Amniotic stem cell (primary cell): Measurements from ENCODE around the gene MDM4.
"Not testable (repeated sequence)": the region's sequence is repeated elsewhere in the genome, so short reads cannot be mapped to it uniquely, and the experiment has no call there.

ENCODE experiments used
- DNase-seq: peaks from one replicate; lab custom pipeline; 2025; lab: John Stamatoyannopoulos, UW

The MDM4 gene

GRCh38 chr1:204516180-204516879 is at the start of gene MDM4:
MDM4 (plus strand) TSS chr1:204516406; CDS start chr1:204525519, 9,113 bp downstream.
- peak; percentile 86 for DNase-seq

GRCh38 chr1:204466416-204467405 is 49.5 kb upstream of the MDM4 start:
- DNase-seq: no peak

DNA sequence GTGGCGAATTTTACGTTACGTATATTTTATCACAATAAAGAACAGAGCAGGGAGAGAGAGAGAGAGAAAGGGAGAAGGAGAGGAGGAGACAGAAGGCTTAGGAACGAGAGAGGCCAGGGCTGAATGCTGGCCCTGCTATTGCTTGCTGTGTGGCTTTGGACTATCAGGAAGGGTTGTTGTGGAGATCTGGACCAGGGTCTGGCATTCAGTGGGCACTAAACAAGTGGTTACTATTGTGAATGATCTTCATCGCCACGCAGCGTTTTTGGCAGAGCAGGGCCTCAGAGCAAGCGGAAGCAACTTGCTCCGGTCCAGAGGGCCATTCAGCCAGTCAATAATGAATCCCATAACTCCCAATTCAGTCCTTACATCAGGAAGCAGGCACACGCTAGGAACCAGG is 48.0 kb upstream of the MDM4 start:
- no peak for DNase-seq

- no peak for DNase-seq
These were observed 47.4 kb upstream of the MDM4 start for GRCh38 chr1:204468766-204469302.

GRCh38 chr1:204469304-204469703 is 46.9 kb upstream of the MDM4 start:
- no peak for DNase-seq

GRCh38 chr1:204471687-204472086 is 44.5 kb upstream of the MDM4 start:
- DNase-seq: no peak

- no peak for DNase-seq
These were observed 43.5 kb upstream of the MDM4 start for GRCh38 chr1:204472660-204473059.

GRCh38 chr1:204473400-204473965 is 42.7 kb upstream of the MDM4 start:
- DNase-seq: no peak

DNA sequence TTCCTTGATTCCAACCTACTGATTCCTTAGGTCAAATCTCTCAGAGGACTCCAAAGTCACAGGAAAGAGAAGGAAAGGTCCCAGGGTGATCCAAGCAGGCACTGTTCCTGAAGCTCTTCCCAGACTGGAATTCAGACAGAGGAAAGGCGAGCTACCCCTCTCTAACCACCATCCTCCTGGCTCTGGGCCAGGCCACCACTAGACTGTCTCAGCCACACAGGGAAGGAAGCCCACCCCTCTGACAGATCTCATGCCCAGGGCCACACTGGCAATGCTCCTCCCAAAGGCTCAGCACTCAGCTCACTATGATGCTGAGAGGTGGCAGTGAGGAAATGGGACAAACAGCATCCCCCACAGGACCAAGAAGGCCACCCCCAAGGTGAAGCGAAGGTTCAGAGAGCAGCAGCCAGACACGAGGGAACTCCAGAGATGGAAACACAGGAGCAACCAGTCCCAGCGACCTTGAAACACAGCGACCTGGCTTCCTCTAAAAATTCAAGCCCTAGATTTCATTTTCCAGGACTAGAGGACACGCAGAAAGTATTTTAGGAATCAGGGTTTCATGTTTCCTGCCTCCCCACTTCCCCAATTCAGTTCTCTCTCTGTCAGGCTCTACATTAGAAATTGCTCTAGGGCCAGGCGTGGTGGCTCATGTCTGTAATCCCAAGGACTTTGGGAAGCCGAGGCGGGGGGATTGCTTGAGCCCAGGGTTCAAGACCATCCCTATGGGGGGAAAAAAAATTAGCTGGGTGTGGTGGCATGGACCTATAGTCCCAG is 40.4 kb upstream of the MDM4 start:
- no peak for DNase-seq

DNA sequence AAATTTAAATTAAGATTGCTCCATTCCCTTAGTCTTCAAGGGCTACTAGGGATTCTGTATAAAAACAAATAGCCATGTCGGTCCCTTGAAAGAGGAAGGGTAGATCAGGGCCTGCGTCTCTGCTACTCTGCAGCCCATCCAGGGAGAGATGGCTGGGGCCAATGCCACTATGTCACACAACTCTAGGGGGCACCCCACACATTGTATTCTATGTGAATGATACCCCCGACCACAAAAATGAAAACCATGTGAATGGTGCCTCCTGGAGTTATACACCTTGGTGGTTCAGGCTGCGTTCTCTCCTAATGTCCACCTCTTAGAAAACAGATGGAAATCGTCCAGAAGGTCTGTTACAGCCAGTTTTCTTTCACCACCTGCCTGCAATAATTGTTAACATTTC is 39.6 kb upstream of the MDM4 start:
- no peak for DNase-seq

GRCh38 chr1:204477036-204477740 is 39.0 kb upstream of the MDM4 start:
- DNase-seq: no peak

GRCh38 chr1:204478172-204478899 is 37.9 kb upstream of the MDM4 start:
- DNase-seq: no peak

DNA sequence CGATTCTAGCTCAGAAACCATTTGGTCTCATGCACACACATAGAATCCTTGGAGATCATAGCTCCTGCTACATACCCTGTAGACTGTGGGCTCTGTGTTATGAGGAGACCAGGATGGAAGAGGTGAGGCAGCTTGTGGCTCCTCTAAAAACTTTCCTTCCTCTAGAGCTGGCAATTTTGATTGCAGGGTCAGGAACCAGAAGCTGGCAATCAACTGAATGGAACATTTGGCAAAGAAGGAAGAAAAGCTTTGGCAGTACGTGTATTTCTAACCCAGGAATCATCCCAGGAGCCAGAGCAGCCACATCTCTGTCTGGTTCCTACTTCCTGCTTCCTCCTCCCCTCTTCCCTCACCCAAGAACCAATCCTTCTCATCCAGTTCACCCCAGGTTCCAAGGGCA is 37.3 kb upstream of the MDM4 start:
- DNase-seq: no peak

- no peak for DNase-seq
These were observed 36.6 kb upstream of the MDM4 start for GRCh38 chr1:204479387-204480136.

GRCh38 chr1:204480515-204480914 is 35.7 kb upstream of the MDM4 start:
- DNase-seq: no peak

DNA sequence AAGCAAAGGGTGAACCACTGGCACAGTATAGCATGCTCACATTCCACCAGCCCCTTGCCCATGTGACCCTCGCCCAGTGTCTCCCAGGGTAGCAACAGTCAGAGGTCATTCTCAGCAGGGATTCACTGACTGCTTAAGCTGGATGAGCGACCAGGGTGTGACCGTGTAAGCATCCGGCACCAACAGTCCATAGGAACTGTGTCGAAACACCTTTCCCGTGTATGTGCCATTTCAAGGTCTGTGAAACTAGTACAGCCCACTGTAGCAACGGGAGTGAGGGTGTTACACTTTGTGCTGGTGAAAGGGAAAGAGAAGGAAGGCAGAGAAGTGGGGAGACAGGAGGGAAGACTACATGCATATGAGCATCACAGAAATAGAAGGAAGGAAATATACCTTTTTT is 32.4 kb upstream of the MDM4 start:
- no peak for DNase-seq

- DNase-seq: not testable (repeated sequence)
These were observed 29.5 kb upstream of the MDM4 start for GRCh38 chr1:204486513-204487255.

GRCh38 chr1:204487256-204487615 is 29.0 kb upstream of the MDM4 start:
- DNase-seq: peak; percentile 8

- no peak for DNase-seq
These were observed 24.6 kb upstream of the MDM4 start for GRCh38 chr1:204491655-204492054.
